22Rv1 (cell line): Measurements from ENCODE around the gene SSBP2.

Source experiments
- H3K27ac ChIP-seq: fragments of 450-650 bp; 2 replicates; pipeline ENCODE4 v1.5.1; 2017
- ZFX ChIP-seq: fragments of 450-650 bp; IDR thresholded peaks from 2 replicates; pipeline ENCODE4 v1.6.1; 2017; ENCODE audit warnings: antibody characterized with exemption, borderline replicate concordance
- TF ChIP-seq, protein P1 (sequence below): fragments of 450-650 bp; IDR thresholded peaks from 2 replicates; pipeline ENCODE4 v1.5.1; 2017; ENCODE audit warnings: mild to moderate bottlenecking

Gene SSBP2

DNA sequence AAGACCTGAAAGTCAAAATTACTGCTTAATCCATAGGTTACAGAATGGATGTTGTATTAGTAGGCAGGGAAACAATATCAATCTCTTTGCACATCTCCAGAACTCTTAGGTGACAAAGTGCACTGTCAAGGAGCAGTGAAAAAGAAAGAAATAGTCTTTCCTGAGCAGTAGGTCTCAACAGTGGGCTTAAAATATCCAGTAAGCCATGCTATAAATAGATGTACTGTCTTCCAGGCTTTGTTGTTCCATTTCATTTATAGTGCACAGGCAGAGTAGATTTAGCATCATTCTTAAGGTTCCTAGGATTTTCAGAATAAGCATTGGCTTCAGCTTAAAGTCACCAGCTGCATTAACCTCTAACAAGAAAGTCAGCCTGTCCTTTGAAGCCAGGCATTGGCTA is 50.7 kb downstream of the SSBP2 start:
- TF ChIP-seq ZFX, result no peak
- TF ChIP-seq, protein P1, sequence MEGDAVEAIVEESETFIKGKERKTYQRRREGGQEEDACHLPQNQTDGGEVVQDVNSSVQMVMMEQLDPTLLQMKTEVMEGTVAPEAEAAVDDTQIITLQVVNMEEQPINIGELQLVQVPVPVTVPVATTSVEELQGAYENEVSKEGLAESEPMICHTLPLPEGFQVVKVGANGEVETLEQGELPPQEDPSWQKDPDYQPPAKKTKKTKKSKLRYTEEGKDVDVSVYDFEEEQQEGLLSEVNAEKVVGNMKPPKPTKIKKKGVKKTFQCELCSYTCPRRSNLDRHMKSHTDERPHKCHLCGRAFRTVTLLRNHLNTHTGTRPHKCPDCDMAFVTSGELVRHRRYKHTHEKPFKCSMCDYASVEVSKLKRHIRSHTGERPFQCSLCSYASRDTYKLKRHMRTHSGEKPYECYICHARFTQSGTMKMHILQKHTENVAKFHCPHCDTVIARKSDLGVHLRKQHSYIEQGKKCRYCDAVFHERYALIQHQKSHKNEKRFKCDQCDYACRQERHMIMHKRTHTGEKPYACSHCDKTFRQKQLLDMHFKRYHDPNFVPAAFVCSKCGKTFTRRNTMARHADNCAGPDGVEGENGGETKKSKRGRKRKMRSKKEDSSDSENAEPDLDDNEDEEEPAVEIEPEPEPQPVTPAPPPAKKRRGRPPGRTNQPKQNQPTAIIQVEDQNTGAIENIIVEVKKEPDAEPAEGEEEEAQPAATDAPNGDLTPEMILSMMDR, result no peak
- H3K27ac ChIP-seq, result no peak overlapping the region

DNA sequence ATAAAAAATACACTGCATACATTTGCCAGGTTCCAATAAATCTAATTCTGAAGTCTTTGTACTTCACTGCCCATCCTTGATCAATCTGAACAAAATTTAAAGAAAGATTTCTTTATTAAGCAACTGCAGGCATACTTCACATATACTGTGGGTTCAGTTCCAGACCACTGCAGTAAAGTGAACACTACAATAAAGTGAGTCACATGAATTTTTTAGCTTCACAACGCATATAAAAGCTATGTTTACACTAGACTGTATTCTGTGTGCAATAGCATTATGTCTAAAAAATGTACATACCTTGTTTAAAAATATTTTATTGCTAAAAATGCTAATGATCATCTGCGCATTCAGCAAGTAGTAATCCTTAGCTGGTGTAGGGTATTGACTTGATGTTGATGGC is 52.1 kb downstream of the SSBP2 start:
- TF ChIP-seq ZFX, result no peak
- TF ChIP-seq, protein P1, result no peak
- H3K27ac ChIP-seq, result no peak overlapping the region

DNA sequence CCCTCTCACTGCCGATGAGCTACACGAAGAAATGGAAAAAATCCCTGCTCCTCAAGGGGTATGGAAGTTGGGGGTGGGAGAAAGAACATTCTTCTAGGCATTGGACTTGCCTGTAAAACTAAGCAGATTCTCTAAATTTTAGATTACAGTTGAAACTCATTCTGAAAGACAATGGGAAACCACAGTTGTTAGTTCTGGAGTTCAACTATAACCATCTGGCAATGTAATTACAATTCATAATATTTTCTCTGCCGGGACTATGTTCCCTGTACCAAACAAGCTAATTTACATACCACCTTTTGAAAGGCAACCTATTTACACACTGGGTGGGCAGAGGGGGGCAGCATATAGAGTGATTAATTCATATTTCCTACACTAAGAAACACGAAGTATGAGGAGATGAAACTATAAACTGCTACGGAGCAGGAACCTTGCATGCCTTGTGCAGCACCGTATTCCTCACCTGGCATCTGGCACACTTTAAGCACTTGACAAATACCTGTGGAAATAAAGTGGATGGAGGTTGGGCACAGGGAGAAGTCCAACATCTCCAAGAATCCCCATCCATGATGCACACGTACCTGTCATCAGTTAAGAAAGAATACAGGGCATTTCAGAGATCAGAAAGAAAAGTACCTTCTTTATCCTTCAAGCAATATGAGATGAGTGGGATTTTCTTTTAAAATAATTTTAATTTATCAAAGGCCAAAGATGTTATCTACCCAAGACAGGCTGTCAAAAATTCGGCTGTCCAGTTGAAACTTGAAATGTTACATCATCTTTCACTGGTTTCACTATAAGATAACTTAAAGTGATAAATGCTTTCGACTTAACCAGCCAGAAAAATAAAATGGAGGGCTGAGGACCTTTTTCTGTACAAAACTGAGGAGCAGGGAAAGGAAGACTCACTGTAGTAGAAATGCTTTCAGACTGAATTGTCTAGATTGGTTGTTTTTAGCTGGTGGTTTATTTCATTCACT is 54.2 kb downstream of the SSBP2 start:
- H3K27ac ChIP-seq, result no peak overlapping the region
- TF ChIP-seq ZFX, result no peak
- TF ChIP-seq, protein P1, result no peak

DNA sequence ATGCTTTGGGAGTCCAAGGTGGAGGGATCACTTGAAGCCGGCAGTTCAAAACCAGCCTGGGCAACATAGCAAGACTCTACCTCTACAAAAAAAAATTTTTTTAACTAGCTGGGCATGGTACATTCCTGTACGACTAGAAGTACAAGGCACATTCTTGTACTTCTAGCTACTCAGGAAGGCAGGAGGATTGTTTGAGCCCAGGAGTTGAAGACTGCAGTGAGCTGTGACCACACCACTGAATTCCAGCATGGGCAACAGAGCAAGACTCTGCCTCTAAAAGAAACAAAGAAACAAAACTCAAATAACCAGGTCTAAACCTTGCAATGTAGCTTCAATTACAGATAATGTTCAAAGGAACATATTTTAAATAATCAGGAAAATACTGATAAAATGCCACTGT is 56.2 kb downstream of the SSBP2 start:
- no peak overlapping the region for H3K27ac ChIP-seq
- TF ChIP-seq, protein P1, result no peak
- TF ChIP-seq ZFX, result no peak

DNA sequence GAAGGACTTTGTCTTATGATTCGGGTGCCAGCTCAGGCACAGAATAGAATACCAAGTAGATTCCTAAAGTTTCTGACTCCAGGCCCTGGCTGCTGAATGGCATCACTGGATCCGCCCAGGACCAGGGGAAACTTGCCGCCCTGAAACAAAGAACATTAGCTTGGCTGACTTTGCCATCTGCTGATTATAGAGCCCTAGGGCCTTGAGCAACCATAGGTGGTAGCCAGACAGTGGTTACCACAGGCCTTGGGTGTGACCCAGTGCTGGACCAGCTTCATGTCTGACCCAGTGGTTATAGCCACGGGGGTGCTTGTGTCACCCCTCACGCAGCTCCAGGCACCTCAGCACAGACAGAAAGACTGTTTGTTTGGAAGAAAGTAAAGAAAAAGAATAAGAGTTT is 62.7 kb downstream of the SSBP2 start:
- H3K27ac ChIP-seq, result no peak overlapping the region
- TF ChIP-seq, protein P1, result no peak
- no peak for TF ChIP-seq ZFX

DNA sequence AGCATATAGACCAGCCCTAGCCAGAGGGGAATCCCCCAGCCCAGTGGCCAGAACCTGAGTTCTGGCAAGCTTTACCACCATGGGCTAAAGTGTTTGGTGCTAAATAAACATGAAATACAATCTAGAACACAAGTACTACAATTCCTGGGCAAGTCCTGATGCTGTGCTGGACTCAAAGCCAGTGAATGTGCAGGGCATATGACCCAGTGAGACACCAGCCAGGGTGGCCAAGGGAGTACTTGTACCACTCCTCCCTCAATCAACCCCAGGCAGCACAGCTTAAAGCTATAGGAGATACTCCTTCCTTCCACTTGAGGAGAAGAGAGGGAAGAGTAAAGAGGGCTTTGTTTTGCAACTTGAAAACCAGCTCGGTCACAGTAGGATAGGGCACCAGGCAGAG is 63.6 kb downstream of the SSBP2 start:
- H3K27ac ChIP-seq, result no peak overlapping the region
- TF ChIP-seq, protein P1, result no peak
- TF ChIP-seq ZFX, result no peak

DNA sequence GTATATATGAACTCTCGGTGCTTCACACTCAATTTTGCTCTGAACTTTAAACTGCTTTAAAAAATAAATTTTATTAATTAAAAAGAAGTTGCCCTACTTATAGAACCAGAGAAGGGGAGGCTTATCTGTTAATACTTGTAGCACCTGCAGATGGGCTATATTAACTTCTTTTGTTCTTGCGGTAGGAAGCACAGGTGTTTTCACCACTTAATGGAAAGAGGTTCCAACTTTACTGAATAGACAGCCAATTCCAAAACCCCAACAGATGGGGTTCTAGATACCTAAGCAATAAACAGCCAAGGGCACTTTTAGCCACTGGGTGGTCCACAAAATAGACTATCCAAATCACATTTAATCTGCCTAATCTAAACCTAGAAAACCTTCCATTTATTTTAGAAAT is 65.4 kb downstream of the SSBP2 start:
- TF ChIP-seq, protein P1, result no peak
- no peak for TF ChIP-seq ZFX
- H3K27ac ChIP-seq, result no peak overlapping the region
